Femur (tissue), 1 donor: ENCODE measurements around the gene LTA.

Source experiments
- DNase-seq: peaks from one replicate; pipeline ENCODE4 v3.0.0-alpha.2; 2017

LTA gene

GRCh38 chr6:31543639-31544038, 28.4 kb upstream of the LTA start:
- no peak for DNase-seq

GRCh38 chr6:31544676-31545075, 27.4 kb upstream of the LTA start:
- DNase-seq, result no peak

- no peak for DNase-seq
Observed at GRCh38 chr6:31545291-31545690, 26.8 kb upstream of the LTA start.

GRCh38 chr6:31546339-31546957, 25.6 kb upstream of the LTA start, which contains the start of gene ATP6V1G2:
Gene ATP6V1G2 (minus strand): TSS chr6:31546608. CDS start chr6:31546559, 49 bp downstream.
- DNase-seq, result peak; percentile 93

GRCh38 chr6:31546958-31547726, 24.9 kb upstream of the LTA start, which contains the start of gene NFKBIL1:
Gene NFKBIL1 (plus strand): TSS chr6:31547608. CDS start chr6:31547695, 87 bp downstream.
- DNase-seq, result peak; percentile 98

GRCh38 chr6:31547727-31548543, 24.2 kb upstream of the LTA start:
- DNase-seq, result no peak

- no peak for DNase-seq
Observed at GRCh38 chr6:31548544-31548873, 23.6 kb upstream of the LTA start.

GRCh38 chr6:31551371-31551770, 20.7 kb upstream of the LTA start:
- peak; percentile 59 for DNase-seq

- no peak for DNase-seq
Observed at GRCh38 chr6:31556307-31556706, 15.8 kb upstream of the LTA start.

GRCh38 chr6:31557443-31558317, 14.4 kb upstream of the LTA start:
- no peak for DNase-seq

GRCh38 chr6:31558318-31558625, 13.8 kb upstream of the LTA start:
- DNase-seq, result no peak

GRCh38 chr6:31558631-31559500, 13.2 kb upstream of the LTA start:
- no peak for DNase-seq

GRCh38 chr6:31559606-31559957, 12.5 kb upstream of the LTA start:
- DNase-seq, result no peak

GRCh38 chr6:31559958-31560696, 12.0 kb upstream of the LTA start:
- peak; percentile 63 for DNase-seq

- DNase-seq, result no peak
Observed at GRCh38 chr6:31560697-31561058, 11.4 kb upstream of the LTA start.

GRCh38 chr6:31567531-31568370, 4.3 kb upstream of the LTA start:
- no peak for DNase-seq

- no peak for DNase-seq
Observed at GRCh38 chr6:31568537-31568961, 3.5 kb upstream of the LTA start.

GRCh38 chr6:31569861-31570536, 2.1 kb upstream of the LTA start:
- DNase-seq, result no peak

GRCh38 chr6:31573239-31574105, 1.4 kb downstream of the LTA start:
- no peak for DNase-seq
